ENCODE data around the gene CACNA1C.

The CACNA1C gene

DNA sequence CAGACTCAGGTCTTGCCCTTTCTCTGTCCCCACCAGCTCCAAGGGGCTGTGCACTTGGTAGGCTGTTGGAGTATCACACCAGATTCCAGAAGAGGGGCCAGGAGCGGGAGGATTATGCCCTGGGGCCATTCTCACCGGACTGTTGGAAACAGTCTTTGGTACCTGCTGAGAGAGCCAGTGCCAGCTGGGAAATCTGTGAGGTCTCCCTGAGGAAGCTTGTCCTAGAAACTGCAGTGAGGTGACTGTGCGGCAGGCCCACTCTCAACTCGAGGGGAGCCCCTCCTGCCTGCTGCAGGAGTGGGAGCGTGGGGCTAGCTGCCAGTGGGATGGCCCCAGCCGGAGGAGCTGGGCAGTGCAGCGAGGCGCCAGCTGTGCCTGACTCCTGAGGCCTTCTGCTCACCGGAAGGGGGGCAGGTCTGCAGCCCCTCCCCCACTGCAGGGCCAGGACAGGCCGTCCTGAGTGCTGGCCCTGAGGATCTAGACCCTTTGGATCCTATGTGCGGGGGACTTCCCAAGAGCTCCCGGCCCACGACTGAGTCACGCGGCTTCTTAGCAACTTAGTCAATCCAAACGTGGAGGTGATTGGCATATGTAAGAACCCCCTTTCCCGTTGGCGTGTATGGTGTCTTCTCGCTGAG is 295.2 kb downstream of the CACNA1C start:
- no peak for FAIRE-seq

DNA sequence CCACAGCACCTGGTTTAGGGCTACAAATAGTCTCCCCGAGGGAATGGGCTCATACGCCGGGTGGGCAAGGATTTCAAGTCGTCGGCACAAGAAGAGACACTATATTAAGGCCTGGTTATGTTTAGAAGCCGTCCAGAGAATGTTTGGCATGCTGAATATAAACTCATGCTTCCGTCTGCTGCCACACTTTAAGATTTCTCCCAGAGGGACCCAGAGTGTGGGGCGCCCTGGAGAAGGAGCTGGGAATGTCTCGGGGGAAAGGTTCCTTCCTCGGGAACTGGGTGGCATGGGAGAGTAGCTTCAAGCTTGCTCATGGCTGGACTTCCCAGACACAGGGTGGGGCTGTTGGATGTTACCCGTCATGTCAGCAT is 295.7 kb downstream of the CACNA1C start:
- FAIRE-seq = no peak

DNA sequence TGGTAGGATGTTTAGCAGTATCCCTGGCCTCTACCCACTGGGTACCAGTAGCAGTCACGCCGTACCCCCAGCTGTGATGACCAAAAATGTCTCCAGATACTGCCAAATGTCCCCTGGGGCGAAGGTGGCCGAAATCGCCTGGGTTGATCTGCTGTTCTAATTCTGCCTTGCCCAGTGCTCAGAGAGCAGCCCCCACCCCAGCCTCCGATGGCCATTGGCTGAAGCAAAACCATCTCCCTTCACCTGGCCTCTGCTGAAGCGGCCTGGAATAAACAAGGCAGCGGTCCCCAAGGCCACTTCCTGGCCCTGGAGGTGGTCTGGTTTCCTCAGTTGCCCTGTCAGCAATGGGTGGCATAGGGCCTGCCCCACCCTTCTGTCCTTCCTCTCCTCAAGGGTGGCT is 298.4 kb downstream of the CACNA1C start:
- no peak for FAIRE-seq

DNA sequence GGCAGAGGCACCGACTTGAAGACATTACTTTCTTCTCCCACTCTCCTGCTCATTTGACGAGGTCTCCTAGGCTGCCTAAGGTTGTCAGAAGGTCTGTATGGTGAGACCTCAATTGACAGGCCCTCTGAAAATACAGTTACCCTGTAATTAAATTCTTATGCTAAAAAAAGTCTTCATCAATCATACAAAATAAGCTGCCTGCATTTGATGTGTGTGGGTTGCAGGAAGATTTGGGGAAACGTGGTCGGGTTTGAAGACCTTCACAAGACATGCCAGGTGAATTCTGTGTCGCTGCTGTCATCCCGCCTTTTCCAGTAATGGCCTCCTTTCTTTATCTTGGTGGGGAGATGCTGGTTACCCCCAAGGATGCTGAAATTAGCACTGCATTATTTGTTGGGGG is 299.4 kb downstream of the CACNA1C start:
- FAIRE-seq = no peak

DNA sequence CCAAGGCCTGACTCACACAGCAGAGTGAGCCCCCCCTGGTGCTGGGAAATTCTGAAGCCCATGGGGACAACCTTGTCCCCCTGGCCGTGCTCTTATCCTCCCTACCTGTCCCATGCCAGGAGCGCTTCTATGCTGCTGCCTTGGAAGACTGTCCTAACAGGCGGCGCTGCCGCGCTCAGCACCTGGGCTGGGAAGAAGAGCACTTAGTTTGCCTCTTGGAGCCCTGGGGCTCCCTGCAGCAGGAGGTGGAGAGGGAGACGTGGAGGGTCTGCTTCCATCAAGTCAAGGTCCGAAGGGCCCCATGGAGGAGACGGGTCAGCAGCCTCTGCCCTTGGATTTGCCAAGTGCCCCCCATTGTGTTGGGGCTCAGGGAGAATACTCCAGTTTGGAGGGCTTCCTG is 300.5 kb downstream of the CACNA1C start:
- FAIRE-seq = no peak

DNA sequence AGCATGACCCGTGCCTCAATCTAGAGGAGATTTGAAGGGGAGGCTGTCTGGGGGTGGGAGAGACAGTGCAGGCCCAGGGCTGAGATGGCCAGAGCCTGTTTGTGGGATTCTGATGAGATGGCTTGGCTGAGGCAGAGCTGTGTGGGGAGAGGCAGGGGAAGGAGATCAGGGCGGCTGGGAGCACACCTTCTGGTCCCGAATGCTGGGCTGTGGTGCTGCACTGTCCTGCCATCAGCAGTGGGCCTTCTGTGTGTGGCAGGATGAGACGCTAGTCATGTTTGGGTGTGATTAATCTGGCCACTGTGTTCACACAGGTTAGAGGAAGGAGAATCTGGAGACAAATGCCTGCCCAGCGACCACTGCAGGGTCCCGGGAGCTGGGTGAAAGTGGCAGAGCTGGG is 300.9 kb downstream of the CACNA1C start:
- no peak for FAIRE-seq

DNA sequence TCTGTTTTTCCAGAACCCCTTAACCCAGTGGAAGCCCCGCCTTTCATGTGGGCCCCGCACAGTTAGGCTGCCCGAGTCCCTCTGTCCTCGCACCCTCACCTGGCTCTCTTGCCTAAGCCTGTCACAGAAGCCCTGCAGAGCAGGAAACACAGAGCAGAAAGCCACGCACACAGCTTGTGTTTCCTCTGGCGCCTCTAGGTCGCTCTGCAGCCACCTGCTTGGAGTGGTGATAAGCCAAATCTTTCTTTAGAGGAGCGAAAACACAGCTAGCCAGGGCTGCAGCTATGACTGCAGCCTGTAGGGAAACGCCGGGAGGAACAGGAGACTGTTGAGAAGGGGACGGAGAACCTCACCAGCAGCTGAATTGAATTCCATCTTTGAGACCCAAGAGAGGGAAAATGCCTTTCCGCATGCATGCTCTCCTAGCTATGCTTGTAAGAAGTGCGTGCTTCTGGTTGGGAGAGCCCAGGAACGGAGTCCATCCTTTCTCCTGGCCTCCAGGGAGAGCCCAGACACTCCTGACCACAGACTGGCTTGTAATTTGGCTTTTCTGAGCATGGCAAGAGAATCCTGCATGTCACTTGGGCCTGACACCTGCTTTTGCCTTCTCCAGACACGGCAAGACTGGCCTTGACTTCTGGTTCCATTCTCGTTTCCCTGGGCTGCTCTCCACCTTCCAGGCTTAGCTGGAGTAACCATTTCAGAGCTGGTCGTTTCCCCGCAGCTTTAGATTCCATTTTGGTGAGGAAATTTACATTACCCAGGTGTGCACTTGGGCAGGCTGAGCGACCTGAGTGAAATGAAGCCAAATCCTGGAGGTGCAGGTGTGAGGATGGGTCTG is 301.6 kb downstream of the CACNA1C start:
- no peak for FAIRE-seq

DNA sequence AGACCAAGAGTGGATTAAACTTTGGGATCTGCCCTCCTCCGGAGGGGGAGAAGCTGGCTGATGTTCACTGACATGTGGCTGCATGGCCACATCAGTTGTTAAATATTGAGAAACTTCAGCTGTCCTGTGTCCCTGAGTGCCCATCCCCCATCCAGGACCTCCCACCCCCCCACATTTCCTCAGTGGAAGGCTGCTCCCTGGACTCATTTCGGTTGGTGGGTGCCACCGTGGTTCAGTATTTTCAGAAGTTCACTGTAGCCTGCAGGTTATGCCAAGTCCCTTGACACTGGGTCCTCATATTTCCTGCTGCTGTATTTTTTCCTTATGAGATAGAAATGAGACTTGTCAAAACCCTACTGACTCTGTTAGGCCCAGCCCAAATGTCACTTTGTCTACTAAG is 302.4 kb downstream of the CACNA1C start:
- no peak for FAIRE-seq

DNA sequence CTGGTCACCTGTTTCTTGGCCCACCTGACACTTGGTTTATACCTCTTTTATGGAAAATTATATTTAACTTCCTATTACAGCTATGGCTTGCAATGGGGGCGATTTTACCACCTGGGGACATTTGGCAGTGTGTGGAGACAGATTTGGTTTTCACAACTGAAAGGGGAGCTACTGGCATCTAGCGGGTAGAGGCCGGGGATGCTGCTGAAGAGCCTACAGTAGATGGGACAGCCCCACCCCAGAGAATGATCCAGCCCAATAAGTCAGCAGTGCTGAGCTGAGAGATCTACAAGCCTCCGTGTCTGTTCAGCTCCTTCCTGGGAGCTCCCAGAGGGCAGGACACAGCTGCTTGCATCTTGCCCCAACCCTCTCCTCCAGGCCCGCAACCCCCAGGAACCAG is 302.8 kb downstream of the CACNA1C start:
- FAIRE-seq = no peak

DNA sequence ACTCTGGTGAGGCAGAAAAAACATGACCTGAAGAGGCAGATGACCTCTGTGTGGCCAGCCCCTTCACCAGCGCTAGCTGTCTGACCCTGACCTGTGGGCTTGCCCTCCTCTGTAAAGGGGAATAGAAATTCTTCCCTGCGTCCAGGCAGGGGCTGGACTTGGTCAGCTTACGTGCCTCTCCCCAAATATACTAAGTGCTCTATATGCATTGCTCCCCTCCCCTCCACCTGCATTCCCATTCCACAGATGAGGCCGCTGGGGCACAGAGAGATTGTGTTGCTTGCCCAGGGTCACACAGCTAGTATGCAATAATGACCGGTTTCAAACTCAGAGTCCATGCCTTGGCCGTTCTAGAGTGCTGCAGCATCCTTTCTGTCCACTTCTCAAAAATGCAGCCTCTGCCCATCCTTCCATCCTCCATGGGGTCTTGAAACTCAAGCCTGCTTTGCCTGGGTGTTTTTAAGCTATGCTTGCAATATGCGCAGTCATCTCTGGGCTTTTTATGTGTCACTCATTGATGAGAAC is 303.9 kb downstream of the CACNA1C start:
- FAIRE-seq = no peak

DNA sequence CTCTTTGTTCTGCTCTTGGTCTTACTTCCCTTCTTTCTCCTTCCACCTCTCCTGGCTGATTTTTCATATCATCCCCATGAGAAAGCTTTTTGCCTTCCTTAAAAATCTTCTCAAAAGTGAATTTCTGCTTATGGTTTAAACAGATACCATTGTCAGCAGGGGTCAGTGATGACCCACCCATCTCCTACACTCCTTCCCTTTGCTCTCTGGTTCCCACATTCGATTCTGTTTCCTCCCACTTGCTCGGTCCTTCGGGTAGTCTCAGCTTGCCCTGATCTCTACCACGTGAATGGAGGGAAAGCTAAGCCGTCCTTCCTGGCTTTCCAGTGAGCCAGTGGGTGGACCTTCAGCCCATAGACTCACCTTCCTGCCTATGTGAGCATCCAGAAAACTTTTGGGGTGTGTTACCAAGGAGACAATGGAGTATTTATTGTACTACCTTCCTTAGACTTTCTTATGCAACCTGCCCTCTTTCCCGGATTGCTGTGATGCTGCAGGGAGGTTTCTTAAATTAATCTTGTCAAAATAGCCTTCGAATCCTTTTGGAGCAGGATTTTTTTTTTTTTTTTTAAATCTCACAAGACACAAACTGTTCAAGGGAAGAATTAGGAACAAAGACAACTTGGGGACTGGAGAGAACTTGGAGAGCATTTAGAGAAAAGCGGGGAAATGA is 306.3 kb downstream of the CACNA1C start:
- no peak for FAIRE-seq

DNA sequence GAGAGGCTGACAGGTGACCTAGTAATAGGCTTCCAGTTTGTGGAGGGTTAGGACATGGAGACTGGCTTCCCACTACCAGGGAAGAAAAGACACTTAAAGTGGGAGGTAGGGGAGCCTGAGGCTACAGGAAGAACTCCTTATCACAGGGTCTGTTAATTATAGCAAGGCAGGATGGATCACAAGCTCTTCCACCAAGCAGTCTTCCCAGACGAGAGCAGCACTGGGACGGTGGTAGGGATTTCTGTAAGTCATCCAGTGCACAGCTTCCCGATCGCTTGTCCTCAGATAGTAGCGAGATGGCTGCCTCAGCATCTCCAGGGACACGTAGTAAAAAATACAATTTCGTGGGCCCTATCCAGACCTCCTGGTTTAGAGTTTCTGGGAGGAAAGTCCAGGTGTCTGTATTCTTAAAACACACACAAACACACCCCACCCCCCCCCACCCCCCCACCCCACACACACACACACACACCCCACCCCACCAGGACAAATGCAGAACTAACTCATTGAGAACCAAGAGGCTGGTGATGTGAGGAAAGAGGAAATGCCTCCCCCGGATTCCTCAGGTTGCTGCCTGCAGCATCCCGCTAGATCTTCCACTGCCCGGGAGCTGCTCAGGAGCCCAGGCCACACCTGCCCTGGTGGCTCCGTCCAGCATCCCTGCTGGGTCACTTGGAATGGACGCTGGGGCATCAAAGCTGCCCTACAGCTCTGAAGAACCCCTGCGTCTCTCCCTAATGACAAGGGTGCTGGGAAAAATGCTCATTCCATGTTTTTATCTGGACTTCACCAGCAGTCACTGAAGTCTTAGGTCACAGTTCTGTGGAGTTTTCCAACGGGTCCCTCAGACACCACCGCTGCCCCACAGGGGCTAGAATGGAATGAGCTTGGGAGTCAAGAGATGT is 307.2 kb downstream of the CACNA1C start:
- no peak for FAIRE-seq

DNA sequence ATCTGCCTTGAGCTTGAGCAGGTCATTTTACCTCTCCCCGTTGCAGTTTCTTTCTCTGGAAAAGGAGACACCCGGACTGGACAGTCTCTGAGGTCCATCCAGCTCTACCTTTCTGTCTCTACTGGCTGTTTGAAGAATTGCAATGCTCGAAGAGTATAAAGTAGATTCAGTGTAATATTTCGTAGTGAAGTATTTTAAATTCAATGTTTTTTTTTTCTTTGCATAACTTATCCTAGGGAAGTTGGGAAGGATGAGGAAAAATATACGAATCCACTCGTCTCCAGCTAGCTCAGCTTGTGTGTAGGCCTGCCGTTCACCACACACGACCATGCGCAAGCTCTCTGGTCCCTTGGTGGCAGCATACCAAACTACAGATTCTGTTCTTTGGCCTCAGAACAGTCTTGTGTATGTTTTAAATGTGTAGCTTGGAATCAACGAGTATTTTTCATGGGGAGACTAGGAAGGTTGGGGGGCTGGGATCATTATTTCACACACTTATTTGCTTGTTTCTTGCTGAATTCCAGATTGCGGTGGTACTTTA is 307.9 kb downstream of the CACNA1C start:
- FAIRE-seq = no peak

DNA sequence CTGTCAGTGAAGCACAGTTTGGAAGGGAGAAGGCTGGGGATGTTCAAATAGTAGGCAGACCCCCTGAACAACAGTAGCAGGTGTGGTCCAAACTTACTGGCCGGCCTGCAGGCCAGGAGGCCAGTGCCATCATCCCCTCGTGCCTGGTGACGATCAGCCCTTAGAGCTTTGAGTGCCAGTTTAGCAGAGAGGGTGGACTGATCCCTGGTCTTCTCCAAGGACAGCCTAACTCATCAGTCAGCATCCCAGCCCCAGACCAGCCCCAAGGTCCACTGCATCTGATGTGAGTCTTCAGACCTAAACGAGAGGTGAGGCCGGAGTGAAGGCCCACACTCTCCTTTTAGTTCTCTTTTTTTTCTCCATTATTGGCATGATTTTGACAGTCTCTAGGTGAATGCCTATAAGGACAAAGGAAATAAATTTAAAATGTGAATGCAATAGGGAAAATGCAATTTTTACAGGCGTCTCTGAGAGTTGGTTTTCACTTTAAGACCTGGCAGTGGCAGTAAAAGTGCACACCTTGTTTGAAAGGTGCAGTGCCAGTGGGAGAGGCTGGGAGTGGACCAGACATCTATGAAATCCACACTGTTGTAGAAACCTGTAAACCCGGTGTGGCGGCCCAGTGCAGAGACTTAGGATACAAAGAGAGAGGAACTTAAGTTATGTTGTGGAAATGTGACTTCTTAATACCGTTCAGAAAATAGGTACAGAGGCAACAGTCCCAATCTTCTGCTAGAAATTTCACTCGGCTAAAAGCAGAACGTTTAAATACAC is 311.2 kb downstream of the CACNA1C start:
- no peak for FAIRE-seq

DNA sequence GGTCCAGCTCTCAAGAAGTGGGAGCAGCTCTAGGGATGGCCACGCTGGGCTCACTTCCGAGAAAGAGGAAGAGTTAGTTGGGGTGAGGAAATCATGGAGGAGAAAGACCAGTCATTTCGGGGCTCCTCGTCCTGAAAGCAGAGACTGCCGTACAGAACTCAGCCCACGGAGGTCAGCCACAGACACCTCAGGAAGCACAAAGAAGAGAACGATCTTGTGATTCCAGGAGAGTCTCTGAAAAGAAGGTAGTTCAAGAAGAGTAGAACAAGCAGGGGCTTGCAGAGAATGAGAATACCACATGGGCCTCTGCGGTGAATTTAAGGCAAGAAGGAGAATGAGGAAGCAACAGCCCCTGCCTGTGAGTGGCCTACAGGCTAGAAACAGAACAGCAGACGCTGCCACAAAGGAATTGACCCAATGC is 311.9 kb downstream of the CACNA1C start:
- FAIRE-seq = no peak

DNA sequence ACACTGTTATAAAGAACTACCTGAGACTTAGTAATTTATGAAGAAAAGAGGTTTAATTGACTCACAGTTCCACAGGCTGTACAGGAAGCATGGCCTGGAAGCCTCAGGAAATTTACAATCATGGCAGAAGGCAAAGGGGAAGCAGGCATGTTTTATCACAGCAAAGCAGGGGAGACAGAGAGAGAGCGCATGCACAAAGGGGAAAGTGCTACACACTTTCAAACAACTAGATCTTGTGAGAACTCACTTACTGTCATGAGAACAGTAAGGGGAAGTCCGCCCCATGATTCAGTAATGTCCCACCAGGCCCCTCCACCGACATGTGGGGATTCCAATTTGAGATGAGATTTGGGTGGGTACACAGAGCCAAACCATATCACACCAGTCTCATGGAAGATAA is 313.9 kb downstream of the CACNA1C start:
- no peak for FAIRE-seq

DNA sequence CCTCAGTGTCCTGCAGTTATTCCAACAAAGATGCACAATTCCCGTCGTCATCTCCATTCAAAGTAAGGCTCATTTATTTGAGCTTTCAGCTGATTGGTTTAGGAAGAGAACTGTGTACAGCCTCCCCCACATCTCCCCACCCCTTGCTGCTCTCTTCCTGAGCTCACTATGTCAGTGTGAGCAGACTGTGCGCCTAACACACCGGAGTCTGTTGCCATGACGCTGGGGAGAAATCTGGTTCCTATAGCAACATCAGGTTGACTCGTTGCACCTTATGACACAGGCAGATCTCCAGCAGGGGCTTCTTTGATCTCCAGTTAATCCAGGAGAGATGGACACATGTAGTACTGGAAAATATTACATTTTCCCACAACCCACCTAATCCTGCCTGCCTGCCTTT is 319.4 kb downstream of the CACNA1C start:
- FAIRE-seq = no peak

DNA sequence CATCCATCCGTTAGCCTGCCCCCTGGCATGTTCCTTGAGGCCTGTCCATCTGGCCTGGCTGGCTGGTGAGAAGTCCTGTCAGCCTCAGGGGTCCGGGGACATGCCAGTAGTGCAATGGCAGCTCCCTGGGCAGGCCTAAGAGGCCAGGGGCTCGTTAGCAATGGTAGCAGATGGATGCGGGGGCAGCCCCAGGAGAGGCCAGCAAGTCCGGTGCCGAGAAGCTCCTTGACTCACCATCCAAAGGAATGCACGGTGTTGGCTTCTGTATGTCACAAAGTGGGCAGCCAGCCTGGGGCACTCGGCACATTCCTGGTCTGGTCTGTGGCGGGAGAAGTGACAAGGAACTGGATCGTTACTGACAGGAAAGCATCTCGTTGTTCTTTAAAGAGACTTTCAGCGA is 319.9 kb downstream of the CACNA1C start:
- no peak for FAIRE-seq

DNA sequence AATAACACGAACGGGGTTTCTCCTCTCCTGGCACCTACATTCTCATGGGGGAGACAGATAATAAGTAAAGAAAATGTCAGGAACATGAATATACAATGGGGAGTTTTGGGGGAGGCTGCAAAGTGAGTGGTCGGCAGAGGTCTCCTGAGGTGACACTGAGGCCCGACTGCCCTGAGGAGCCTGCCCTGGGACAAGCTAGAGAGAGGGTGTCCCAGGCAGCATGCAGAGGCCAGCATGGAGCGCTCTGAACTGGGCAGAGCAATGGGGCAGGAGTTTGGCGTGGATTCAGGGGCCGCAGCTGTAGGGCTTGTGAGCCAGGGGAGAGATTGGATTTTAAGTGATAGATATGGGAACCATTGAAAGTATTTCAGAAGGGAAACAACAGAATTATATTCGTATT is 320.5 kb downstream of the CACNA1C start:
- no peak for FAIRE-seq

DNA sequence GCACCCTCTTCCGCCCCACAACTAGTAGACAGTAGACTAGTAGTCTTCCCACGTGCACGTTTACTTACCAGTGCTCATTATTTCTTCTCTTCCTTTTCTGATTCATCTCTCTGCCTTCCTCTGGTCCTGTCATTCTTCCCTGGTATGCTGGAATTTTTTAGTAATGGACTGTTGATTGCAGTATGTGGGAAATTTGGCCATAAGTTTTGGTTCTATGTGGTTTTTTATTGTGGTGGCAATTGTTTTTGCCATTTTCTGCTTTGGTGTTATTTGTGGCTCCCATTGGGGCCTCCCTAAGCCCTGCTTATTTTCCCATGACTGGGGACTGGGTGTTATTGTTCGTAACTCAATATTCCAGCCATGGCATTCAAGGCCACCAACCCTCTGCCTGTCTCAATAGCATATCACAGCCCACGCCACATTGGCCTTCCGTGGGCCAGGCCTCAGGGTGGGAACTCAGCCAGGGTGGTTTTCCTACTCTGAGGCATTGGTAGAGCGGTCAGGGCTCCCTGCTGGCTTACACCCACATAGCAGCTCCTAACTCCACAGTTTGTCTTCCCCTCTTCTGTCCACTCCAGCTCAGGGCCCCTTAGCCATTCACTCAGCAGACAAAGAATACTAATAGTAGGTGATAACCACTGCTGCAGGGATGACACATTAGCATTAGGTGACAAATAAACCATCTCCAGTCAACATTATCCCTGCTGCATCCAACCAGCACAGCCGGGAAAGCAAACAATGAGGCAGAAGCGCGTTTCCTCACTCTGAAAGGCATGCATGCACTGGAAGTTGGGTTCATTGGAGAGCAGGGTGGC is 321.5 kb downstream of the CACNA1C start:
- no peak for FAIRE-seq

DNA sequence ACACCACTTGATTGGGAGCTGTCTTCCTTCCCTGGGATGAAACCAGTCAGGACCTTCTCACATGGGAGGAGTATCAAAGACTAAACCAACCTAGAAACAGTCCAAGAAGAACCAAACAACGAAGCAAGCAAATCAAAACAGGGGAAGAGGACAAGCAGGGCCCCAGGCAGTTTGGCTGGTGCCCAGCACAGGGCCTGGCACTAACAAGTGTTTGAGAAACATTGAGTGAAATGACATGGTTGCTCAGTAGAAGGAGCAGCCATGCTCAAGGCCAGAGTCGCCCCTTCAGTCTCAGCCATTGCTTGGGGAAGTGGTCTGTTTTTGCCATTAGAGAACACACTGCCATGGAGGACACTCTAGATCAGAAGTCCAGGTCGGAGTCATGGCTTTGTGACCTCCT is 323.1 kb downstream of the CACNA1C start:
- FAIRE-seq = no peak

Data from G401.6 (cell line).